HEK293 (cell line): Measurements from ENCODE around the gene PC.

Experiments used
- SCRT1 ChIP-seq: fragments of 450-650 bp; formaldehyde crosslinking; IDR thresholded peaks from 2 replicates; pipeline ENCODE4 v1.5.1; 2016; ENCODE audit warnings: missing biosample characterization, missing genetic modification characterization, borderline replicate concordance
- ZNF148 ChIP-seq: fragments of 450-650 bp; formaldehyde crosslinking; IDR thresholded peaks from 2 replicates; pipeline ENCODE4 v1.5.0; 2017; ENCODE audit warnings: missing biosample characterization, missing genetic modification characterization, borderline replicate concordance
- ZNF324 ChIP-seq: fragments of 450-650 bp; formaldehyde crosslinking; IDR thresholded peaks from 2 replicates; pipeline ENCODE4 v1.5.1; 2016; ENCODE audit warnings: missing biosample characterization, missing genetic modification characterization
- ZNF350 ChIP-seq: fragments of 450-650 bp; formaldehyde crosslinking; IDR thresholded peaks from 2 replicates; pipeline ENCODE4 v1.5.0; 2017; ENCODE audit warnings: missing biosample characterization, mild to moderate bottlenecking, missing genetic modification characterization
- ZNF37A ChIP-seq: fragments of 450-650 bp; IDR thresholded peaks from 2 replicates; pipeline ENCODE4 v1.5.1; 2018; ENCODE audit warnings: missing biosample characterization, missing genetic modification characterization
- ZNF501 ChIP-seq: fragments of 450-650 bp; formaldehyde crosslinking; IDR thresholded peaks from 2 replicates; pipeline ENCODE4 v1.5.1; 2016; ENCODE audit warnings: missing biosample characterization, missing genetic modification characterization
- ZNF670 ChIP-seq: fragments of 450-650 bp; formaldehyde crosslinking; IDR thresholded peaks from 2 replicates; pipeline ENCODE4 v1.5.1; 2016; ENCODE audit warnings: missing biosample characterization, missing genetic modification characterization, low read depth
- ZNF677 ChIP-seq: fragments of 450-650 bp; IDR thresholded peaks from 2 replicates; pipeline ENCODE4 v1.5.0; 2018; ENCODE audit warnings: missing biosample characterization, mild to moderate bottlenecking, missing genetic modification characterization, moderate library complexity
- TF ChIP-seq, protein P1 (sequence below): fragments of 450-650 bp; formaldehyde crosslinking; IDR thresholded peaks from 2 replicates; pipeline ENCODE4 v1.5.1; 2016; ENCODE audit warnings: missing biosample characterization, missing genetic modification characterization
- TF ChIP-seq, protein P2 (sequence below): fragments of 450-650 bp; formaldehyde crosslinking; IDR thresholded peaks from 2 replicates; pipeline ENCODE4 v1.5.1; 2016; ENCODE audit warnings: missing biosample characterization, missing genetic modification characterization

DNA sequence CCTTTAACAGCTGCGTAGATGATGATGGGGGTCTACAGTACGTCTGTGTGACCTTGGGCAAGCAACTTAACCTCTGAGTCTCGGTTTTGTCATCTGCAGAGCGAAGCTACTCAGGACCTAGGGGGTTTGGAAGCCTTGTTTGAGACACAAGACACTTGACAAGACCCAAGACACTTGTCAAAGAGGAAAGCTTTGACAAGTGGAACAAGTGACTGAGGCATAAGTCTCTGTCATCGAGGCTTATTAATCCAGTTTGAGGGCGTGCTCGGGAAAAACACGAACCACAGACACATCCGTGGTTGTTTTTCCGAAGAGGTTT, 732 bp upstream of the PC start:
- TF ChIP-seq, protein P1, sequence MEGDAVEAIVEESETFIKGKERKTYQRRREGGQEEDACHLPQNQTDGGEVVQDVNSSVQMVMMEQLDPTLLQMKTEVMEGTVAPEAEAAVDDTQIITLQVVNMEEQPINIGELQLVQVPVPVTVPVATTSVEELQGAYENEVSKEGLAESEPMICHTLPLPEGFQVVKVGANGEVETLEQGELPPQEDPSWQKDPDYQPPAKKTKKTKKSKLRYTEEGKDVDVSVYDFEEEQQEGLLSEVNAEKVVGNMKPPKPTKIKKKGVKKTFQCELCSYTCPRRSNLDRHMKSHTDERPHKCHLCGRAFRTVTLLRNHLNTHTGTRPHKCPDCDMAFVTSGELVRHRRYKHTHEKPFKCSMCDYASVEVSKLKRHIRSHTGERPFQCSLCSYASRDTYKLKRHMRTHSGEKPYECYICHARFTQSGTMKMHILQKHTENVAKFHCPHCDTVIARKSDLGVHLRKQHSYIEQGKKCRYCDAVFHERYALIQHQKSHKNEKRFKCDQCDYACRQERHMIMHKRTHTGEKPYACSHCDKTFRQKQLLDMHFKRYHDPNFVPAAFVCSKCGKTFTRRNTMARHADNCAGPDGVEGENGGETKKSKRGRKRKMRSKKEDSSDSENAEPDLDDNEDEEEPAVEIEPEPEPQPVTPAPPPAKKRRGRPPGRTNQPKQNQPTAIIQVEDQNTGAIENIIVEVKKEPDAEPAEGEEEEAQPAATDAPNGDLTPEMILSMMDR (tag by site-specific recombination), result no peak
- no peak for TF ChIP-seq ZNF501 (tag by site-specific recombination)
- no peak for TF ChIP-seq ZNF350
- TF ChIP-seq SCRT1 (tag by site-specific recombination), result no peak
- no peak for TF ChIP-seq ZNF37A (tag by site-specific recombination)
- no peak for TF ChIP-seq ZNF677 (tag by site-specific recombination)
- TF ChIP-seq, protein P2, sequence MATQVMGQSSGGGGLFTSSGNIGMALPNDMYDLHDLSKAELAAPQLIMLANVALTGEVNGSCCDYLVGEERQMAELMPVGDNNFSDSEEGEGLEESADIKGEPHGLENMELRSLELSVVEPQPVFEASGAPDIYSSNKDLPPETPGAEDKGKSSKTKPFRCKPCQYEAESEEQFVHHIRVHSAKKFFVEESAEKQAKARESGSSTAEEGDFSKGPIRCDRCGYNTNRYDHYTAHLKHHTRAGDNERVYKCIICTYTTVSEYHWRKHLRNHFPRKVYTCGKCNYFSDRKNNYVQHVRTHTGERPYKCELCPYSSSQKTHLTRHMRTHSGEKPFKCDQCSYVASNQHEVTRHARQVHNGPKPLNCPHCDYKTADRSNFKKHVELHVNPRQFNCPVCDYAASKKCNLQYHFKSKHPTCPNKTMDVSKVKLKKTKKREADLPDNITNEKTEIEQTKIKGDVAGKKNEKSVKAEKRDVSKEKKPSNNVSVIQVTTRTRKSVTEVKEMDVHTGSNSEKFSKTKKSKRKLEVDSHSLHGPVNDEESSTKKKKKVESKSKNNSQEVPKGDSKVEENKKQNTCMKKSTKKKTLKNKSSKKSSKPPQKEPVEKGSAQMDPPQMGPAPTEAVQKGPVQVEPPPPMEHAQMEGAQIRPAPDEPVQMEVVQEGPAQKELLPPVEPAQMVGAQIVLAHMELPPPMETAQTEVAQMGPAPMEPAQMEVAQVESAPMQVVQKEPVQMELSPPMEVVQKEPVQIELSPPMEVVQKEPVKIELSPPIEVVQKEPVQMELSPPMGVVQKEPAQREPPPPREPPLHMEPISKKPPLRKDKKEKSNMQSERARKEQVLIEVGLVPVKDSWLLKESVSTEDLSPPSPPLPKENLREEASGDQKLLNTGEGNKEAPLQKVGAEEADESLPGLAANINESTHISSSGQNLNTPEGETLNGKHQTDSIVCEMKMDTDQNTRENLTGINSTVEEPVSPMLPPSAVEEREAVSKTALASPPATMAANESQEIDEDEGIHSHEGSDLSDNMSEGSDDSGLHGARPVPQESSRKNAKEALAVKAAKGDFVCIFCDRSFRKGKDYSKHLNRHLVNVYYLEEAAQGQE (tag by site-specific recombination), result no peak
- no peak for TF ChIP-seq ZNF148 (tag by site-specific recombination)
- TF ChIP-seq ZNF324 (tag by site-specific recombination), result no peak
- no peak for TF ChIP-seq ZNF670 (tag by site-specific recombination)
